IMR-90 (cell line): ENCODE measurements around the gene ANKRD63. TPM values are rescaled to one million over a fixed set of nuclear protein-coding genes. Genes with fewer than 3 reads are reported as not detected.

Experiments
- ATAC-seq: fragments of 200-7000 bp; cut with Tn5 transposase; 2 replicates; pipeline ENCODE4 v1.9.1; 2020; ENCODE audit warnings: low read depth, mild to moderate bottlenecking, moderate library complexity
- BruUV-seq: library from RNA; stranded (reverse); fragments of 400-500 nt; replicated peaks from 2 replicates; lab custom pipeline; 2021; lab: Mats Ljungman, UMichigan
- CTCF ChIA-PET: fragments of 300-600 bp; formaldehyde crosslinking; extraction: SDS; loops from one replicate; lab custom pipeline; 2021; ENCODE audit warnings: antibody characterized with exemption; lab: Yijun Ruan, JAX
- POLR2A ChIA-PET: fragments of 300-600 bp; sonication (Branson Sonifier 250); formaldehyde crosslinking; loops from one replicate; lab custom pipeline; 2022; ENCODE audit warnings: antibody characterized with exemption; ENCODE audit not compliant: unreplicated experiment; lab: Charles Lee
- DNase-seq: peaks from one replicate; pipeline ENCODE4 v3.0.0; 2013
- H2AFZ ChIP-seq: replicated peaks from 2 replicates; pipeline ENCODE3; 2013; ENCODE audit warnings: low read length, mild to moderate bottlenecking; ENCODE audit not compliant: poor library complexity
- H2AK5ac ChIP-seq: 2 replicates; pipeline ENCODE4 v1.6.1; 2013; ENCODE audit warnings: low read depth, low read length, inconsistent platforms
- H2AK9ac ChIP-seq: replicated peaks from 2 replicates; pipeline ENCODE3; 2013; ENCODE audit warnings: mild to moderate bottlenecking, low read depth, low read length, moderate library complexity; ENCODE audit not compliant: poor library complexity
- H2BK120ac ChIP-seq: 2 replicates; pipeline ENCODE4 v1.6.1; 2013; ENCODE audit warnings: low read depth, low read length, inconsistent platforms
- H2BK15ac ChIP-seq: 3 replicates; pipeline ENCODE4 v1.6.1; 2013; ENCODE audit warnings: low read depth, low read length, inconsistent platforms
- H2BK20ac ChIP-seq: 2 replicates; pipeline ENCODE4 v1.6.1; 2013; ENCODE audit warnings: low read depth, mild to moderate bottlenecking, inconsistent platforms, low read length, moderate library complexity
- H2BK5ac ChIP-seq: 2 replicates; pipeline ENCODE4 v1.6.1; 2013; ENCODE audit warnings: mild to moderate bottlenecking, low read depth, low read length, inconsistent platforms; ENCODE audit not compliant: poor library complexity, severe bottlenecking
- H3K14ac ChIP-seq: replicated peaks from 2 replicates; pipeline ENCODE4 v1.6.1; 2013; ENCODE audit warnings: low read depth, low read length, inconsistent platforms
- H3K18ac ChIP-seq: 2 replicates; pipeline ENCODE4 v1.6.1; 2013; ENCODE audit warnings: low read depth, low read length, control low read depth
- H3K23ac ChIP-seq: 2 replicates; pipeline ENCODE4 v1.6.1; 2013; ENCODE audit warnings: low read depth, low read length, inconsistent platforms
- H3K27ac ChIP-seq: 2 replicates; pipeline ENCODE4 v1.5.1; 2013; ENCODE audit warnings: mild to moderate bottlenecking, control low read depth, low read length; ENCODE audit not compliant: insufficient read depth
- H3K27me3 ChIP-seq: 2 replicates; pipeline ENCODE4 v1.6.1; 2013; ENCODE audit warnings: low read length; ENCODE audit not compliant: control insufficient read depth, insufficient read depth
- H3K36me3 ChIP-seq: 2 replicates; pipeline ENCODE4 v1.6.1; 2013; ENCODE audit warnings: low read length, mixed read lengths; ENCODE audit not compliant: control insufficient read depth, insufficient read depth
- H3K4ac ChIP-seq: 2 replicates; pipeline ENCODE4 v1.6.1; 2013; ENCODE audit warnings: low read depth, low read length, inconsistent platforms
- H3K4me1 ChIP-seq: 2 replicates; pipeline ENCODE4 v1.6.1; 2013; ENCODE audit warnings: low read length, mixed read lengths; ENCODE audit not compliant: control insufficient read depth, insufficient read depth
- H3K4me2 ChIP-seq: 2 replicates; pipeline ENCODE4 v1.6.1; 2013; ENCODE audit warnings: low read depth, mild to moderate bottlenecking, control low read depth, low read length, moderate library complexity
- H3K4me3 ChIP-seq: 2 replicates; pipeline ENCODE4 v1.5.1; 2013; ENCODE audit warnings: low read depth, mild to moderate bottlenecking, control low read depth, low read length, moderate library complexity; ENCODE audit not compliant: insufficient read depth
- H3K56ac ChIP-seq: 2 replicates; pipeline ENCODE4 v1.6.1; 2013; ENCODE audit warnings: low read length, inconsistent platforms; ENCODE audit not compliant: insufficient read depth; ENCODE audit errors: extremely low read depth
- H3K79me1 ChIP-seq, 2 experiments: 2 replicates each; pipeline ENCODE4 v1.6.1; 2013; ENCODE audit warnings: low read length in 2 of 2, inconsistent platforms in 1 of 2, low read depth in 1 of 2
- H3K9ac ChIP-seq: 2 replicates; pipeline ENCODE4 v1.6.1; 2013; ENCODE audit warnings: low read depth, low read length, control low read depth
- H3K9me1 ChIP-seq: 2 replicates; pipeline ENCODE4 v1.6.1; 2013; ENCODE audit warnings: low read length, inconsistent platforms; ENCODE audit not compliant: insufficient read depth
- H3K9me3 ChIP-seq: 2 replicates; pipeline ENCODE4 v1.6.1; 2013; ENCODE audit warnings: low read length; ENCODE audit not compliant: control insufficient read depth, insufficient read depth
- H4K20me1 ChIP-seq: 2 replicates; pipeline ENCODE4 v1.6.1; 2013; ENCODE audit warnings: low read length, inconsistent platforms; ENCODE audit not compliant: insufficient read depth
- H4K5ac ChIP-seq: 2 replicates; pipeline ENCODE4 v1.6.1; 2013; ENCODE audit warnings: mild to moderate bottlenecking, low read depth, low read length, control low read depth
- H4K8ac ChIP-seq, 2 experiments: 2 replicates each; pipeline ENCODE4 v1.6.1; 2013; ENCODE audit warnings: low read depth in 2 of 2, low read length in 2 of 2, control low read depth in 1 of 2, inconsistent platforms in 1 of 2
- H4K91ac ChIP-seq: 2 replicates; pipeline ENCODE4 v1.6.1; 2013; ENCODE audit warnings: low read depth, low read length, inconsistent platforms; ENCODE audit not compliant: insufficient read depth
- BHLHE40 ChIP-seq: fragments of 150-350 bp; IDR thresholded peaks from 2 replicates; pipeline ENCODE4 v1.6.1; 2016; ENCODE audit warnings: mild to moderate bottlenecking, low read depth, low read length
- CEBPB ChIP-seq: IDR thresholded peaks from 2 replicates; pipeline ENCODE4 v1.6.1; 2012; ENCODE audit warnings: low read depth, low read length, improper control_type of control experiment
- CTCF ChIP-seq: conservative IDR thresholded peaks from 2 replicates; pipeline ENCODE4 v1.5.1; 2012; ENCODE audit warnings: mild to moderate bottlenecking, low read depth, low read length, improper control_type of control experiment
- ELK1 ChIP-seq: fragments of 150-350 bp; IDR thresholded peaks from 2 replicates; pipeline ENCODE4 v1.6.1; 2016; ENCODE audit warnings: low read depth, mild to moderate bottlenecking, low read length, moderate library complexity, borderline replicate concordance
- FOS ChIP-seq: fragments of 150-350 bp; IDR thresholded peaks from 2 replicates; pipeline ENCODE4 v1.6.1; 2016; ENCODE audit warnings: low read depth, low read length
- RAD21 ChIP-seq: IDR thresholded peaks from 2 replicates; pipeline ENCODE4 v1.6.1; 2012; ENCODE audit warnings: low read length, improper control_type of control experiment
- SMC3 ChIP-seq: fragments of 150-350 bp; IDR thresholded peaks from 2 replicates; pipeline ENCODE4 v1.6.1; 2016; ENCODE audit warnings: low read depth, mild to moderate bottlenecking, antibody characterized with exemption, low read length, moderate library complexity
- USF2 ChIP-seq: fragments of 150-350 bp; IDR thresholded peaks from 2 replicates; pipeline ENCODE4 v1.6.1; 2017; ENCODE audit warnings: mild to moderate bottlenecking, antibody characterized with exemption, low read length, low read depth
- WGBS, 2 experiments: methylation state at CpG; one replicate each; pipeline versions ENCODE4 v1.1.5 to v1.1.7; 2013; ENCODE audit warnings: missing lambda C conversion rate in 2 of 2; ENCODE audit not compliant: insufficient read length in 1 of 2; ENCODE audit errors: extremely low coverage in 2 of 2; 5-methylcytosine and 5-hydroxymethylcytosine counted together
- dilution Hi-C: fragments of 300-500 bp; cut with HindIII; formaldehyde crosslinking; loops from one replicate; pipeline ENCODE4 v1.14.3; 2018; ENCODE audit warnings: low sequenced_read_pairs; ENCODE audit not compliant: unreplicated experiment
- in situ Hi-C: fragments of 300-500 bp; cut with MboI; formaldehyde crosslinking; loops from 3 replicates; pipeline ENCODE4 v1.14.3; 2019; ENCODE audit warnings: low sequenced_read_pairs, inconsistent platforms, mixed read lengths
- intact Hi-C: fragments of 100-400 bp; cut with micrococcal nuclease; formaldehyde crosslinking; loops from 2 replicates; pipeline ENCODE4 v1.10.0; 2022
- polyA plus RNA-seq, 3 experiments: library from polyadenylated mRNA; depleted of rRNA; stranded (reverse); fragments of >200 nt; gene quantifications; 2 replicates each; pipeline ENCODE4 v1.2.3, GENCODE V29; 2012; ENCODE audit warnings: low replicate concordance in 1 of 3
- total RNA-seq: library from RNA; depleted of rRNA; stranded (reverse); fragments of >200 nt; gene quantifications from 2 replicates; pipeline ENCODE4 v1.2.3, GENCODE V29; 2012

The ANKRD63 gene
- total and polyA plus RNA-seq, 2 of the 4 experiments (the other 2 are of a cell fraction): not detected

- TF ChIP-seq ELK1: no peak
- TF ChIP-seq FOS: no peak
- no peak for TF ChIP-seq CEBPB
These were observed 39.8 kb upstream of the ANKRD63 start (continued) for GRCh38 chr15:40322531-40323238.

DNA sequence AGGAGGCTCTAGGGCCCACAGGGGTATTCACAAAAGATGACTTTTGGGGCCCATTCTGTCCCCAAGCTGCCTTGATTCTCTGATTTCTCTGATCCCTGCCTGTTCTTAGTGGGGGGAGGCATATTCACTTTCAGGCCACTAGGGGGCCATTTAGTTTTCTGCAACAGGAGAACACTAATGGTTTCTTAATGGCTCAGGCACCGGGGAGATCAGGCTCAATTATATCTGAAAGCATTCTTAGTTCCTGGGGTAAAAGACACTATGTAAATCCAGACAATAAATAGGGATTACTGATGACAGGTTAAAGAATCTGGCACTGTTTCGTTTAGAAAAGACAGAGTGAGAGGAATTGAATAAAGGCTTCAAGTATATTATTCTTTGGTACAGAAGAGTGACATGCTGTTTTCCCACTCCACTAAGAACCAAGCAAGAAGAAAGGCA lies 38.1 kb upstream of the ANKRD63 start:
- H2BK5ac ChIP-seq: no peak overlapping the region
- H3K9me1 ChIP-seq: no peaks in the 10 kb centered on the region
- no peak overlapping the region for H2BK120ac ChIP-seq
- in situ Hi-C loops: loop anchor here (5.0 kb wide), 1 partner anchor 101 kb away; no protein-coding TSS in a partner anchor
- no peak overlapping the region for H2BK20ac ChIP-seq
- H2AK9ac ChIP-seq: no peak overlapping the region
- ATAC-seq (peak; percentile 23; the same call in 1 of the 2 replicates), DNase-seq (peak; percentile 67)
- ChIA-PET POLR2A (no interaction called here), CTCF (interaction anchor here (0.6 to 3.6 kb wide), 4 partner anchors 11 to 269 kb away, joined by 5 to 18 read pairs (median 10); no protein-coding TSS in a partner anchor)
- H3K4me3 ChIP-seq: no peak overlapping the region
- H4K8ac ChIP-seq: no peak overlapping the region
- H3K79me1 ChIP-seq: peaks cover 14% of the 10 kb centered on the region in 2 experiments
- H3K4ac ChIP-seq: no peak overlapping the region
- no peaks in the 10 kb centered on the region for H3K36me3 ChIP-seq
- no peak overlapping the region for H3K23ac ChIP-seq
- no peak overlapping the region for H2AFZ ChIP-seq
- H3K4me1 ChIP-seq: peaks cover 10% of the 10 kb centered on the region; the same call in 1 of the 2 replicates
- dilution Hi-C loops: no loop called here
- intact Hi-C loops: loop anchor here (5.0 kb wide), 1 partner anchor 86 kb away; the partner anchor contains the start of gene IVD
- no CpG with 5 or more reads among the region's 2 CpGs for WGBS, 2 experiments
- H3K18ac ChIP-seq: no peak overlapping the region
- no peak overlapping the region for H2AK5ac ChIP-seq
- H3K56ac ChIP-seq: no peak overlapping the region
- no peak overlapping the region for H2BK15ac ChIP-seq
- H4K91ac ChIP-seq: no peak overlapping the region
- no peak overlapping the region for H3K14ac ChIP-seq
- H3K4me2 ChIP-seq: no peak overlapping the region
- no peak overlapping the region for H3K9ac ChIP-seq
- no TSS peak for BruUV-seq
- H4K20me1 ChIP-seq: 0 out of 2 replicates have a peak, but pooled peaks cover 12% of the 10 kb centered on the region
- no peak overlapping the region for H4K5ac ChIP-seq
- no peaks in the 10 kb centered on the region for H3K9me3 ChIP-seq
- H3K27ac ChIP-seq: no peak overlapping the region
- TF ChIP-seq BHLHE40 (no peak), RAD21 (peak; percentile 61), FOS (no peak), SMC3 (peak; percentile 77), USF2 (no peak), CTCF (peak; percentile 81)
- peaks cover 14% of the 10 kb centered on the region for H3K27me3 ChIP-seq
